Hepatocyte (in vitro differentiated cells): Measurements from ENCODE around the gene ZBTB7C. TPM values are rescaled to one million over a fixed set of nuclear protein-coding genes. Genes with fewer than 3 reads are reported as not detected.

ENCODE experiments used
- DNase-seq: peaks from one replicate; pipeline ENCODE4 v3.0.0-alpha.2; 2016; ENCODE audit warnings: low spot score
- H2AFZ ChIP-seq: fragments of 200-600 bp; sonication (generic); 2 replicates; pipeline ENCODE4 v1.6.0; 2016; ENCODE audit warnings: antibody characterized with exemption, mild to moderate bottlenecking
- H3K27ac ChIP-seq: fragments of 200-600 bp; sonication (generic); 2 replicates; pipeline ENCODE4 v1.5.1; 2016; ENCODE audit warnings: mild to moderate bottlenecking
- H3K27me3 ChIP-seq: fragments of 200-600 bp; sonication (generic); 2 replicates; pipeline ENCODE4 v1.6.1; 2016
- H3K36me3 ChIP-seq: fragments of 200-600 bp; sonication (generic); replicated peaks from 2 replicates; pipeline ENCODE4 v1.5.1; 2016; ENCODE audit warnings: low read depth; ENCODE audit not compliant: insufficient read depth
- H3K4me1 ChIP-seq: fragments of 200-600 bp; sonication (generic); 2 replicates; pipeline ENCODE4 v1.5.1; 2016; ENCODE audit warnings: mild to moderate bottlenecking, moderate library complexity; ENCODE audit not compliant: insufficient read depth
- H3K4me2 ChIP-seq: fragments of 200-600 bp; sonication (generic); 2 replicates; pipeline ENCODE4 v1.6.0; 2016
- H3K4me3 ChIP-seq: fragments of 200-600 bp; sonication (generic); 2 replicates; pipeline ENCODE4 v1.5.1; 2016; ENCODE audit warnings: mild to moderate bottlenecking
- H3K79me2 ChIP-seq: fragments of 200-600 bp; sonication (generic); 2 replicates; pipeline ENCODE4 v1.6.0; 2017; ENCODE audit warnings: mild to moderate bottlenecking
- H3K9me2 ChIP-seq: fragments of 200-600 bp; sonication (generic); replicated peaks from 2 replicates; pipeline ENCODE4 v1.6.0; 2017; ENCODE audit warnings: mild to moderate bottlenecking; ENCODE audit not compliant: insufficient read depth
- H3K9me3 ChIP-seq: fragments of 200-600 bp; sonication (generic); 2 replicates; pipeline ENCODE4 v1.5.1; 2016; ENCODE audit warnings: low read depth, mild to moderate bottlenecking
- H4K20me1 ChIP-seq: fragments of 200-600 bp; sonication (generic); 2 replicates; pipeline ENCODE4 v1.6.0; 2016; ENCODE audit warnings: mild to moderate bottlenecking; ENCODE audit not compliant: insufficient read depth, poor library complexity, severe bottlenecking
- EZH2 ChIP-seq: fragments of 200-600 bp; sonication (generic); IDR thresholded peaks from 2 replicates; pipeline ENCODE4 v1.6.1; 2016; ENCODE audit warnings: antibody characterized with exemption, mild to moderate bottlenecking, borderline replicate concordance
- EZH2phosphoT487 ChIP-seq: fragments of 200-600 bp; sonication (generic); IDR thresholded peaks from one replicate; pipeline ENCODE4 v1.6.1; 2018; ENCODE audit warnings: antibody characterized with exemption, mild to moderate bottlenecking, low read depth, moderate library complexity; ENCODE audit not compliant: unreplicated experiment, severe bottlenecking
- WGBS: methylation state at CpG from one replicate; pipeline ENCODE4 v1.1.6; 2016; ENCODE audit warnings: low lambda C conversion rate; ENCODE audit errors: missing lambda C conversion rate; 5-methylcytosine and 5-hydroxymethylcytosine counted together
- polyA plus RNA-seq: library from polyadenylated mRNA; unstranded; fragments of >200 nt; fragmentation: Nextera tagmentation; extraction: Ambion mirVana; gene quantifications from 2 replicates; pipeline ENCODE4 v1.2.1, GENCODE V29; 2016
- total RNA-seq: library from RNA; depleted of rRNA; stranded (reverse); fragments of >200 nt; gene quantifications from 2 replicates; pipeline ENCODE4 v1.2.3, GENCODE V29; 2014
- TF ChIP-seq, protein P1 (sequence below): fragments of 200-600 bp; sonication (generic); IDR thresholded peaks from 2 replicates; pipeline ENCODE4 v1.5.1; 2016; ENCODE audit warnings: antibody characterized with exemption, mild to moderate bottlenecking; ENCODE audit not compliant: poor library complexity

The ZBTB7C gene
- total and polyA plus RNA-seq, 2 experiments from 2014 or later = 0.70 to 1.0 TPM

DNA sequence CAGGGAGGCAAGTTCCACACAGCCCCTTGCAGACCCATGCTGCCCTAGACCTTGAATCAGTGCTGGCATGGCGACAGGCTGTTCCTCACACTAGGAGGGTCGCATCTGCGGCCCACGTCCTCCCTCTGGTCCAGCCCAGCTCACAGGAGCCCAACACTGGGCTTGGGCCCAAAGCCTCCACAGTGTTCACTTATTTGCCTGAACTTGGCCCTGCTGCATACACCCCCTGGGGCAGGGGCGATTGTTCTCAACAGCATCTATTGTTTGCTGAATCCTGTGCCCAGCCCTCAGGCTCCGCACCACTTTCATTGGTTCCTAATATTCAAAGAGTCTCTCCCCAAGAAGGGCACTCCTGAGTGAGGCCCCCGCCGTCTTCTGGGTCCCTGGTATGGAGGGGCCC lies 90.7 kb downstream of the ZBTB7C start:
- Histone ChIP-seq H3K36me3 (no peaks in the 10 kb centered on the region), H3K4me1 (peaks cover 9% of the 10 kb centered on the region), H3K9me2 (no peaks in the 10 kb centered on the region), H2AFZ (no peak overlapping the region), H3K4me3 (no peak overlapping the region), H3K4me2 (no peak overlapping the region), H3K79me2 (no peaks in the 10 kb centered on the region), H4K20me1 (no peaks in the 10 kb centered on the region), H3K9me3 (no peaks in the 10 kb centered on the region), H3K27ac (no peak overlapping the region), H3K27me3 (peaks cover 2% of the 10 kb centered on the region)
- no peak for DNase-seq
- WGBS = 93% methylated on average over 8 of the region's 8 CpGs
- TF ChIP-seq EZH2 (no peak), EZH2phosphoT487 (no peak)
- TF ChIP-seq, protein P1, sequence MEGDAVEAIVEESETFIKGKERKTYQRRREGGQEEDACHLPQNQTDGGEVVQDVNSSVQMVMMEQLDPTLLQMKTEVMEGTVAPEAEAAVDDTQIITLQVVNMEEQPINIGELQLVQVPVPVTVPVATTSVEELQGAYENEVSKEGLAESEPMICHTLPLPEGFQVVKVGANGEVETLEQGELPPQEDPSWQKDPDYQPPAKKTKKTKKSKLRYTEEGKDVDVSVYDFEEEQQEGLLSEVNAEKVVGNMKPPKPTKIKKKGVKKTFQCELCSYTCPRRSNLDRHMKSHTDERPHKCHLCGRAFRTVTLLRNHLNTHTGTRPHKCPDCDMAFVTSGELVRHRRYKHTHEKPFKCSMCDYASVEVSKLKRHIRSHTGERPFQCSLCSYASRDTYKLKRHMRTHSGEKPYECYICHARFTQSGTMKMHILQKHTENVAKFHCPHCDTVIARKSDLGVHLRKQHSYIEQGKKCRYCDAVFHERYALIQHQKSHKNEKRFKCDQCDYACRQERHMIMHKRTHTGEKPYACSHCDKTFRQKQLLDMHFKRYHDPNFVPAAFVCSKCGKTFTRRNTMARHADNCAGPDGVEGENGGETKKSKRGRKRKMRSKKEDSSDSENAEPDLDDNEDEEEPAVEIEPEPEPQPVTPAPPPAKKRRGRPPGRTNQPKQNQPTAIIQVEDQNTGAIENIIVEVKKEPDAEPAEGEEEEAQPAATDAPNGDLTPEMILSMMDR = no peak

DNA sequence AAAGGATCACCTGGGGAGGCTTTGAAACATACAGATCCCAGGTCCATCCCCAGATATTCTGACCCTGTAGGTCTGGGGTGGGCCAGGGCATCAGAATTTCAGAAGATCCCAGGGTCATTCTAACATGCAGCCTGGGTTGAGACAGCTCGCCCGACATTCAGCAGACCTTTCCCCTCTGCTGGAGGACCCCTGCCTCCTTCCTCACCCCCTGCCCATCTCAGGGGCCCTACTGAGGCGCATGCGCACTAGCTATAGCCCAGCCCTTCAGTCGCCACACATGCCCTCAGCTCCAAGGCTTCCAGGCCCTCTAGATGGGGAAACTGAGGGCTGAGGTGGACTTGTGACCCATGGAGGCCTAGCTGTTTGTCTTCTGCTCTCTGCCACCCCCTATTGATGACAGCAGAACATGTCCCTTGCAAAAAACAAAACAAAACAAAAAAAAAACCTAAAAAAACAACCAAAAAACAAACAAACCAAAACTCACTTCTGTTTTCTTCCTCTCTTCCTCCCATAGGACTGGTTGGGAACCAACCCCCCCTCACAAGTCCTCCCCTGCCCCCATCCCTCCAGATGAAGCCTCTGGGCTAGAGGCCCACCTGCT lies 91.3 kb downstream of the ZBTB7C start:
- H3K4me1 ChIP-seq = peaks cover 9% of the 10 kb centered on the region
- H3K79me2 ChIP-seq = no peaks in the 10 kb centered on the region
- H4K20me1 ChIP-seq = no peaks in the 10 kb centered on the region
- H3K36me3 ChIP-seq = no peaks in the 10 kb centered on the region
- H3K9me3 ChIP-seq = no peaks in the 10 kb centered on the region
- WGBS = 93% methylated on average over 5 of the region's 5 CpGs
- TF ChIP-seq EZH2 (no peak), EZH2phosphoT487 (no peak)
- TF ChIP-seq, protein P1 = no peak
- peaks cover 2% of the 10 kb centered on the region for H3K27me3 ChIP-seq
- H2AFZ ChIP-seq = no peak overlapping the region
- H3K4me2 ChIP-seq = no peak overlapping the region
- DNase-seq = no peak
- no peaks in the 10 kb centered on the region for H3K9me2 ChIP-seq
- H3K27ac ChIP-seq = no peak overlapping the region
- no peak overlapping the region for H3K4me3 ChIP-seq

DNA sequence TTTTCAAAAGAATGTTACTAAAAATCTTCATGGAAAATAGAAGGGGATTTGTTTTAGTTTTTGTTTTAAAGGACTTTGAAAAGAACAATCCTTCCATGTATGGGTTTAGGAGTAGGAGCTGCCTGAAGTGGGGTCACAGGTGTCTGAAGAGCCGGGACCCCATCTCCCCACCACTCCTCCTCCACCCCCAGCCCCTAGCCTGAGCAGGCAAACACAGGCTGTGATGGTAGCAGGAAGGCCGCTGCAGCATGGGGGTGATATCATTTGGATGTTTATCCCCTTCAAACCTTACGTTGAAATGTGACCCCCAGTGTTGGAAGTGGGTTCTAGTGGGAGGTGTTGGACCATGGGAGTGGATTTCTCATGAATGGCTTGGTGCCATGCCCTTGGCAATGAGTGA lies 93.0 kb downstream of the ZBTB7C start:
- Histone ChIP-seq H3K9me2 (no peaks in the 10 kb centered on the region), H3K9me3 (no peaks in the 10 kb centered on the region), H3K4me3 (no peak overlapping the region), H3K36me3 (no peaks in the 10 kb centered on the region), H3K27ac (no peak overlapping the region), H3K79me2 (no peaks in the 10 kb centered on the region), H3K27me3 (peaks cover 2% of the 10 kb centered on the region), H2AFZ (no peak overlapping the region), H4K20me1 (no peaks in the 10 kb centered on the region), H3K4me1 (peaks cover 9% of the 10 kb centered on the region), H3K4me2 (no peak overlapping the region)
- TF ChIP-seq EZH2 (no peak), EZH2phosphoT487 (no peak)
- TF ChIP-seq, protein P1 = no peak
- DNase-seq = no peak
- WGBS = 82% methylated on average over 3 of the region's 3 CpGs
